ENCODE results near the gene ZNF212. TPM values are rescaled to one million over a fixed set of nuclear protein-coding genes. Genes with fewer than 3 reads are reported as not detected.
"Not testable (repeated sequence)": the region's sequence is repeated elsewhere in the genome, so short reads cannot be mapped to it uniquely, and the experiment has no call there.

ZNF212 gene
- total and polyA plus RNA-seq, 2 donors (not counting 3 experiments of a cell fraction or from before 2014, with no cell fraction given) = 3.6 to 9.0 TPM

- Histone ChIP-seq H3K27ac (ENCODE audit: insufficient read depth, low read depth, low read length) (no peak overlapping the region), H3K4me2 (ENCODE audit: insufficient read depth, low read length) (no peak overlapping the region), H4K20me1 (replicated peaks; ENCODE audit: control insufficient read depth, extremely low read depth, insufficient read depth, low read length) (no peaks in the 10 kb centered on the region), H2AFZ (ENCODE audit: low read depth, low read length) (no peak overlapping the region), H3K9me3 (replicated peaks; ENCODE audit: control insufficient read depth, insufficient read depth, low read length) (no peaks in the 10 kb centered on the region), H3K9ac (replicated peaks; ENCODE audit: extremely low read depth, insufficient read depth, low read length) (no peak overlapping the region), H3K36me3 (ENCODE audit: control insufficient read depth in 2 of 2, extremely low read depth in 1 of 2, insufficient read depth in 2 of 2, low read length in 2 of 2) (peaks cover 0 to 17% of the 10 kb centered on the region in 2 experiments), H3K4me3 (replicated peaks in 1 of 3; ENCODE audit: insufficient read depth in 1 of 3, low read depth in 1 of 3, low read length in 3 of 3) (no peak overlapping the region), H3K9me1 (replicated peaks; ENCODE audit: control insufficient read depth, extremely low read depth, insufficient read depth, low read length) (no peaks in the 10 kb centered on the region), H3K27me3 (ENCODE audit: control insufficient read depth in 2 of 2, insufficient read depth in 2 of 2, low read length in 2 of 2) (no peaks in the 10 kb centered on the region), H3K4me1 (ENCODE audit: control insufficient read depth, extremely low read depth, insufficient read depth, low read length) (no peaks in the 10 kb centered on the region), H3K79me2 (ENCODE audit: control insufficient read depth, insufficient read depth, low read length) (no peaks in the 10 kb centered on the region)
- DNase-seq (ENCODE audit: low read depth, low spot score) (no peak), FAIRE-seq (no peak)
- ChIA-PET POLR2A (no interaction called here), CTCF (no interaction called here)
- intact Hi-C loops (cut with micrococcal nuclease) (no loop called here), dilution Hi-C loops (cut with MboI; ENCODE audit: extremely low pct_ligation_motif_present, low sequenced_read_pairs) (no loop called here)
- BruUV-seq (replicated peaks) = no TSS peak
- TF ChIP-seq GATA2 (IDR thresholded peaks at IDR 0.05; ENCODE audit: insufficient read depth, insufficient read length, low read depth, low read length) (no peak), POLR2A (IDR thresholded peaks at IDR 0.05; ENCODE audit: low read depth, low read length) (no peak), EZH2 (IDR thresholded peaks at IDR 0.05; ENCODE audit: borderline replicate concordance, low read depth, low read length, severe bottlenecking) (no peak), CTCF (IDR thresholded peaks at IDR 0.05; ENCODE audit: extremely low read depth in 1 of 2, insufficient read depth in 1 of 2, low read depth in 1 of 2, low read length in 2 of 2) (no peak), MAX (IDR thresholded peaks at IDR 0.05; ENCODE audit: insufficient read depth, insufficient read length) (no peak), JUN (IDR thresholded peaks at IDR 0.05; ENCODE audit: borderline replicate concordance, insufficient read depth, insufficient read length, low read depth) (no peak), FOS (IDR thresholded peaks at IDR 0.05; ENCODE audit: borderline replicate concordance, insufficient read depth, low read length) (no peak), MYC (IDR thresholded peaks at IDR 0.05; ENCODE audit: low read depth, low read length) (no peak), POLR2AphosphoS5 (IDR thresholded peaks at IDR 0.05; ENCODE audit: insufficient read depth, low read depth, low read length) (no peak)
Observed at GRCh38 chr7:149267733-149268132, 28.3 kb downstream of the ZNF212 start.

- intact Hi-C loops (cut with micrococcal nuclease); FAIRE-seq; H3K9ac ChIP-seq (replicated peaks; ENCODE audit: extremely low read depth, insufficient read depth, low read length); DNase-seq (ENCODE audit: low read depth, low spot score); H3K9me1 ChIP-seq (replicated peaks; ENCODE audit: control insufficient read depth, extremely low read depth, insufficient read depth, low read length); H3K9me3 ChIP-seq (replicated peaks; ENCODE audit: control insufficient read depth, insufficient read depth, low read length); H2AFZ ChIP-seq (ENCODE audit: low read depth, low read length); POLR2A ChIA-PET; H3K27ac ChIP-seq (ENCODE audit: insufficient read depth, low read depth, low read length); H3K4me3 ChIP-seq (replicated peaks in 1 of 3; ENCODE audit: insufficient read depth in 1 of 3, low read depth in 1 of 3, low read length in 3 of 3); H3K27me3 ChIP-seq (ENCODE audit: control insufficient read depth in 2 of 2, insufficient read depth in 2 of 2, low read length in 2 of 2); H3K79me2 ChIP-seq (ENCODE audit: control insufficient read depth, insufficient read depth, low read length); H3K4me2 ChIP-seq (ENCODE audit: insufficient read depth, low read length); dilution Hi-C loops (cut with MboI; ENCODE audit: extremely low pct_ligation_motif_present, low sequenced_read_pairs); H3K4me1 ChIP-seq (ENCODE audit: control insufficient read depth, extremely low read depth, insufficient read depth, low read length); BruUV-seq (replicated peaks); H4K20me1 ChIP-seq (replicated peaks; ENCODE audit: control insufficient read depth, extremely low read depth, insufficient read depth, low read length): not testable (repeated sequence)
- H3K36me3 ChIP-seq (ENCODE audit: control insufficient read depth in 2 of 2, extremely low read depth in 1 of 2, insufficient read depth in 2 of 2, low read length in 2 of 2) = peaks cover 2 to 11% of the 10 kb centered on the region in 2 experiments
- CTCF ChIA-PET = interaction anchor here (0.6 to 1.9 kb wide), 3 partner anchors 11 to 483 kb away, joined by 3 to 8 read pairs (median 3); partner anchors contain the start of gene ZNF783
Observed at GRCh38 chr7:149274424-149274823, 35.0 kb downstream of the ZNF212 start.
